SK-N-SH (cell line): ENCODE results near the gene ZBTB16. TPM values are rescaled to one million over a fixed set of nuclear protein-coding genes. Genes with fewer than 3 reads are reported as not detected.

ENCODE experiments used
- CTCF ChIA-PET: fragments of 300-600, 350-600 bp; formaldehyde crosslinking; extraction: SDS; loops from one replicate; lab custom pipeline; 2021; lab: Yijun Ruan, JAX
- POLR2A ChIA-PET: fragments of 350-600 bp; sonication (Branson Sonifier 250); formaldehyde crosslinking; extraction: SDS; loops from one replicate; lab custom pipeline; 2020; ENCODE audit warnings: antibody characterized with exemption, inconsistent platforms; lab: Yijun Ruan, JAX
- DNase-seq: peaks from one replicate; pipeline ENCODE4 v3.0.0; 2012
- H2AFZ ChIP-seq: fragments of 200-600 bp; sonication (generic); 2 replicates; pipeline ENCODE4 v1.8.1; 2016; ENCODE audit warnings: antibody characterized with exemption, mild to moderate bottlenecking, low read depth
- H3F3A ChIP-seq: fragments of 200-600 bp; sonication (generic); replicated peaks from 2 replicates; pipeline ENCODE3; 2016; ENCODE audit warnings: antibody characterized with exemption, mild to moderate bottlenecking; ENCODE audit not compliant: insufficient read depth
- H3K27ac ChIP-seq, 2 experiments: fragments of 200-500 bp in 1 of 2; fragments of 200-600 bp in 1 of 2; sonication (Bioruptor generic) in 1 of 2; sonication (generic), shearing (Covaris generic) in 1 of 2; 2 replicates each; pipeline versions ENCODE4 v1.5.1 to v1.6.1; 2014 to 2016; ENCODE audit warnings: low read depth in 2 of 2, inconsistent platforms in 1 of 2, low read length in 1 of 2, mild to moderate bottlenecking in 1 of 2, mixed read lengths in 1 of 2
- H3K27me3 ChIP-seq: fragments of 200-600 bp; sonication (generic), shearing (Covaris generic); 2 replicates; pipeline ENCODE4 v1.6.1; 2016; ENCODE audit warnings: mixed run types; ENCODE audit not compliant: insufficient read depth
- H3K36me3 ChIP-seq, 2 experiments: fragments of 200-500 bp in 1 of 2; fragments of 200-600 bp in 1 of 2; sonication (Bioruptor generic) in 1 of 2; sonication (generic) in 1 of 2; replicated peaks in 1 of 2; 2 replicates each; pipeline versions ENCODE3 to v1.5.1; 2014 to 2016; ENCODE audit warnings: low read length in 1 of 2, mild to moderate bottlenecking in 1 of 2; ENCODE audit not compliant: insufficient read depth in 2 of 2, control insufficient read depth in 1 of 2
- H3K4me1 ChIP-seq, 2 experiments: fragments of 200-500 bp in 1 of 2; fragments of 200-600 bp in 1 of 2; sonication (Bioruptor generic) in 1 of 2; sonication (generic), shearing (Covaris generic) in 1 of 2; 2 replicates each; pipeline versions ENCODE4 v1.5.1 to v1.6.1; 2014 to 2016; ENCODE audit warnings: low read depth in 1 of 2, low read length in 1 of 2, mixed run types in 1 of 2; ENCODE audit not compliant: insufficient read depth in 2 of 2, control insufficient read depth in 1 of 2
- H3K4me2 ChIP-seq: fragments of 200-600 bp; sonication (generic), shearing (Covaris generic); 2 replicates; pipeline ENCODE4 v1.6.1; 2017; ENCODE audit warnings: mixed run types
- H3K4me3 ChIP-seq, 2 experiments: fragments of 200-500 bp in 1 of 2; fragments of 200-600 bp in 1 of 2; sonication (Bioruptor generic) in 1 of 2; sonication (generic), shearing (Covaris generic) in 1 of 2; 2 replicates each; pipeline versions ENCODE4 v1.5.1 to v1.8.1; 2014 to 2016; ENCODE audit warnings: low read depth in 2 of 2, inconsistent platforms in 1 of 2, low read length in 1 of 2, mild to moderate bottlenecking in 1 of 2, mixed read lengths in 1 of 2, moderate library complexity in 1 of 2
- H3K79me2 ChIP-seq: fragments of 200-600 bp; sonication (generic); 2 replicates; pipeline ENCODE4 v1.8.1; 2017; ENCODE audit warnings: mild to moderate bottlenecking; ENCODE audit not compliant: insufficient read depth
- H3K9ac ChIP-seq: fragments of 200-600 bp; sonication (generic); 2 replicates; pipeline ENCODE4 v1.6.1; 2017; ENCODE audit warnings: mixed run types
- H3K9me2 ChIP-seq: fragments of 200-600 bp; sonication (generic); 2 replicates; pipeline ENCODE4 v1.6.1; 2017; ENCODE audit warnings: mixed run types
- H3K9me3 ChIP-seq: fragments of 200-600 bp; sonication (generic); 2 replicates; pipeline ENCODE4 v1.6.1; 2017; ENCODE audit warnings: mixed run types, mild to moderate bottlenecking, moderate library complexity
- H4K20me1 ChIP-seq: fragments of 200-600 bp; sonication (generic); 2 replicates; pipeline ENCODE4 v1.6.1; 2017; ENCODE audit warnings: mild to moderate bottlenecking, mixed run types; ENCODE audit not compliant: insufficient read depth
- CHD2 ChIP-seq: fragments of 150-350 bp; IDR thresholded peaks from 2 replicates; pipeline ENCODE4 v1.6.1; 2018; ENCODE audit warnings: low read length; ENCODE audit not compliant: partially characterized antibody
- EP300 ChIP-seq, 2 experiments: IDR thresholded peaks; 2 replicates each; pipeline versions ENCODE4 v1.4.0 to v1.6.1; 2012; ENCODE audit warnings: borderline replicate concordance in 1 of 2, low read depth in 1 of 2, low read length in 1 of 2
- EZH2phosphoT487 ChIP-seq: fragments of 200-600 bp; sonication (generic); IDR thresholded peaks from 2 replicates; pipeline ENCODE4 v1.6.1; 2017; ENCODE audit warnings: low read depth, mixed run types, mild to moderate bottlenecking, antibody characterized with exemption, moderate library complexity, borderline replicate concordance
- FOXJ3 ChIP-seq: sonication (generic); formaldehyde crosslinking; IDR thresholded peaks from 2 replicates; pipeline ENCODE4 v1.5.1; 2020; ENCODE audit warnings: mild to moderate bottlenecking, missing genetic modification reagents
- FOXM1 ChIP-seq: IDR thresholded peaks from 2 replicates; pipeline ENCODE4 v1.4.0; 2012; ENCODE audit warnings: low read depth, mild to moderate bottlenecking
- GABPA ChIP-seq: IDR thresholded peaks from 2 replicates; pipeline ENCODE4 v1.4.0; 2012; ENCODE audit warnings: low read depth, mild to moderate bottlenecking
- JUND ChIP-seq: IDR thresholded peaks from 2 replicates; pipeline ENCODE4 v1.4.0; 2012
- MAX ChIP-seq: IDR thresholded peaks from 2 replicates; pipeline ENCODE4 v1.4.0; 2012; ENCODE audit warnings: low read depth
- MEF2A ChIP-seq: IDR thresholded peaks from 2 replicates; pipeline ENCODE4 v1.4.0; 2012; ENCODE audit warnings: low read depth, borderline replicate concordance
- MXI1 ChIP-seq: IDR thresholded peaks from 2 replicates; pipeline ENCODE4 v1.6.1; 2012; ENCODE audit warnings: mild to moderate bottlenecking, low read depth, low read length, improper control_type of control experiment
- NFIC ChIP-seq: IDR thresholded peaks from 2 replicates; pipeline ENCODE4 v1.4.0; 2012; ENCODE audit warnings: borderline replicate concordance
- PBX3 ChIP-seq: IDR thresholded peaks from 2 replicates; pipeline ENCODE4; 2012
- RCOR1 ChIP-seq: fragments of 150-350 bp; IDR thresholded peaks from 2 replicates; pipeline ENCODE4 v1.6.1; 2017; ENCODE audit warnings: antibody characterized with exemption, low read length
- RFX5 ChIP-seq: IDR thresholded peaks from 2 replicates; pipeline ENCODE4 v1.6.1; 2012; ENCODE audit warnings: mild to moderate bottlenecking, improper control_type of control experiment, low read length
- SIN3A ChIP-seq: IDR thresholded peaks from 2 replicates; pipeline ENCODE4 v1.6.1; 2012; ENCODE audit warnings: low read depth, mild to moderate bottlenecking, low read length, moderate library complexity, borderline replicate concordance
- TAF1 ChIP-seq: IDR thresholded peaks from 2 replicates; pipeline ENCODE4 v1.6.1; 2012; ENCODE audit warnings: low read depth, mild to moderate bottlenecking, low read length, moderate library complexity, borderline replicate concordance
- TCF12 ChIP-seq: IDR thresholded peaks from 2 replicates; pipeline ENCODE4 v1.4.0; 2012
- TEAD4 ChIP-seq: IDR thresholded peaks from 2 replicates; pipeline ENCODE4 v1.4.0; 2012; ENCODE audit warnings: mild to moderate bottlenecking, borderline replicate concordance; ENCODE audit not compliant: insufficient read depth
- YY1 ChIP-seq: IDR thresholded peaks from 2 replicates; pipeline ENCODE4 v1.4.0; 2012; ENCODE audit warnings: low read depth, mild to moderate bottlenecking
- ZBTB33 ChIP-seq: IDR thresholded peaks from 2 replicates; pipeline ENCODE4 v1.4.0; 2012; ENCODE audit warnings: low read depth, borderline replicate concordance
- WGBS: methylation state at CpG from one replicate; pipeline ENCODE4 v1.1.6; 2017; ENCODE audit warnings: low lambda C conversion rate; 5-methylcytosine and 5-hydroxymethylcytosine counted together
- polyA plus RNA-seq, 3 experiments: library from polyadenylated mRNA; depleted of rRNA; stranded (reverse); fragments of >200 nt; gene quantifications; 2 replicates each; pipeline ENCODE4 v1.2.3, GENCODE V29; 2012

The ZBTB16 gene
- polyA plus RNA-seq, 1 of the 3 experiments (the other 2 are of a cell fraction), result not detected

GRCh38 chr11:114152162-114152561 lies 92.7 kb downstream of the ZBTB16 start:
- TF ChIP-seq MAX (no peak), ZBTB33 (no peak), NFIC (no peak), MXI1 (no peak), SIN3A (no peak), EP300 (IDR thresholded peaks at IDR 0.05; ENCODE audit: borderline replicate concordance in 1 of 2, low read depth in 1 of 2, low read length in 1 of 2) (no peak), PBX3 (no peak), YY1 (no peak), GABPA (no peak), FOXM1 (no peak), FOXJ3 (CRISPR knock-in tag) (no peak), EZH2phosphoT487 (no peak), CHD2 (no peak), TCF12 (no peak), JUND (no peak), RCOR1 (no peak), TAF1 (no peak), TEAD4 (no peak), RFX5 (no peak), MEF2A (no peak)
- no peak overlapping the region for H3K9ac ChIP-seq
- peaks cover 0 to 6% of the 10 kb centered on the region in 2 experiments; a peak in 2 of 4 replicates for H3K4me1 ChIP-seq
- ChIA-PET CTCF (interaction anchor here (0.6 to 1.4 kb wide), 2 partner anchors 58 to 158 kb away, joined by 3 read pairs; no protein-coding TSS in a partner anchor), POLR2A (no interaction called here)
- H3K36me3 ChIP-seq, result no peaks in the 10 kb centered on the region
- H3K79me2 ChIP-seq, result no peaks in the 10 kb centered on the region
- peaks cover 46% of the 10 kb centered on the region for H3K27me3 ChIP-seq
- no peaks in the 10 kb centered on the region for H3K9me2 ChIP-seq
- DNase-seq, result no peak
- peaks cover 1% of the 10 kb centered on the region for H3F3A ChIP-seq
- no peaks in the 10 kb centered on the region for H4K20me1 ChIP-seq
- H2AFZ ChIP-seq, result no peak overlapping the region
- H3K4me3 ChIP-seq, result no peak overlapping the region
- 15% methylated on average over 3 of the region's 3 CpGs for WGBS
- H3K4me2 ChIP-seq, result no peak overlapping the region
- no peak overlapping the region for H3K27ac ChIP-seq
- H3K9me3 ChIP-seq, result no peaks in the 10 kb centered on the region
